Upper lobe of left lung (tissue), 4 donors: ENCODE data around the gene NAPSA.

Source experiments
- EP300 ChIP-seq, 4 donors: sonication (generic); formaldehyde crosslinking; IDR thresholded peaks; one replicate each; pipeline ENCODE4 v1.5.1; 2017; ENCODE audit warnings: antibody characterized with exemption in 4 of 4, control low read depth in 2 of 4
- TF ChIP-seq, protein P1 (sequence below), 6 experiments: fragments of 450-650 bp in 4 of 6; fragments of 200-600 bp in 2 of 6; sonication (generic) in 2 of 6; IDR thresholded peaks; one replicate each; pipeline ENCODE4 v1.5.1; 2016 to 2019; ENCODE audit warnings: antibody characterized with exemption in 6 of 6

DNA sequence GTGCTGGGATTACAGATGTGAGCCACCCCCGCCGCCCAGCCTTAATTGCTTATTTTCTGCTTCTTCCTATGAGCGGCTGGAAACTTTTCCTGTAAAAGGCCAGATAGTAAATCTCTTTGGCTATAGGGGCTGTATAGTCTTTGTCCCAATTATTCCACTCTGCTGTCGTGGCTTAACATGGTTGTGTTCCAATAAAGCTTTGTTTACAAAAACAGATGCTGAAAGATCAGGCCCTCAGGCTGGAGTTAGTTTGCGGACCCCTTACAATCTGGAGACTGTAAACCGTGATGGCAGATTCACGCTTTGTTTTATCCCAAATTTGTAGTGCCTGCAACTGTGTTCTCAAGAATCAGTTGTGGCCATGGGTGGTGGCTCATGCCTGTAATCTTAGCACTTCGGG lies 47.0 kb downstream of the NAPSA start:
- TF ChIP-seq, protein P1, sequence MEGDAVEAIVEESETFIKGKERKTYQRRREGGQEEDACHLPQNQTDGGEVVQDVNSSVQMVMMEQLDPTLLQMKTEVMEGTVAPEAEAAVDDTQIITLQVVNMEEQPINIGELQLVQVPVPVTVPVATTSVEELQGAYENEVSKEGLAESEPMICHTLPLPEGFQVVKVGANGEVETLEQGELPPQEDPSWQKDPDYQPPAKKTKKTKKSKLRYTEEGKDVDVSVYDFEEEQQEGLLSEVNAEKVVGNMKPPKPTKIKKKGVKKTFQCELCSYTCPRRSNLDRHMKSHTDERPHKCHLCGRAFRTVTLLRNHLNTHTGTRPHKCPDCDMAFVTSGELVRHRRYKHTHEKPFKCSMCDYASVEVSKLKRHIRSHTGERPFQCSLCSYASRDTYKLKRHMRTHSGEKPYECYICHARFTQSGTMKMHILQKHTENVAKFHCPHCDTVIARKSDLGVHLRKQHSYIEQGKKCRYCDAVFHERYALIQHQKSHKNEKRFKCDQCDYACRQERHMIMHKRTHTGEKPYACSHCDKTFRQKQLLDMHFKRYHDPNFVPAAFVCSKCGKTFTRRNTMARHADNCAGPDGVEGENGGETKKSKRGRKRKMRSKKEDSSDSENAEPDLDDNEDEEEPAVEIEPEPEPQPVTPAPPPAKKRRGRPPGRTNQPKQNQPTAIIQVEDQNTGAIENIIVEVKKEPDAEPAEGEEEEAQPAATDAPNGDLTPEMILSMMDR (IDR thresholded peaks at IDR 0.05), result no peak
- TF ChIP-seq EP300 (IDR thresholded peaks at IDR 0.05), result no peak
